Type B pancreatic cell (in vitro differentiated cells): ENCODE data around the gene NTHL1. TPM values are rescaled to one million over a fixed set of nuclear protein-coding genes. Genes with fewer than 3 reads are reported as not detected.

Experiments
- DNase-seq: peaks from one replicate; pipeline ENCODE4 v3.0.0; 2021; ENCODE audit warnings: mixed read lengths; ENCODE audit not compliant: unreplicated experiment; ENCODE audit errors: extremely low spot score
- H3K27ac Mint-ChIP-seq: 2 replicates; pipeline ENCODE4 v1.8.0; 2021; ENCODE audit warnings: mild to moderate bottlenecking, mixed read lengths
- H3K27me3 Mint-ChIP-seq: 2 replicates; pipeline ENCODE4 v1.8.0; 2021; ENCODE audit warnings: mixed read lengths
- H3K36me3 Mint-ChIP-seq: 2 replicates; pipeline ENCODE4 v1.8.0; 2021; ENCODE audit warnings: mixed read lengths
- H3K4me1 Mint-ChIP-seq: one replicate; pipeline ENCODE4 v1.8.0; 2021; ENCODE audit warnings: mixed read lengths; ENCODE audit not compliant: unreplicated experiment
- H3K4me3 Mint-ChIP-seq: 2 replicates; pipeline ENCODE4 v1.8.0; 2021; ENCODE audit warnings: mild to moderate bottlenecking, mixed read lengths
- H3K9me3 Mint-ChIP-seq: 2 replicates; pipeline ENCODE4 v1.8.0; 2021; ENCODE audit warnings: mixed read lengths
- total RNA-seq: library from RNA; stranded (reverse); gene quantifications from 2 replicates; pipeline ENCODE4 v1.2.1, GENCODE V29; 2021; ENCODE audit warnings: low replicate concordance
- TF ChIP-seq, protein P1 (sequence below): fragments of 200-600 bp; sonication (generic); conservative IDR thresholded peaks from 2 replicates; pipeline ENCODE4 v1.5.0; 2021; ENCODE audit warnings: antibody characterized with exemption, mild to moderate bottlenecking

The NTHL1 gene
- total RNA-seq, 1 donor from 2014 or later, result 37.6 TPM

DNA sequence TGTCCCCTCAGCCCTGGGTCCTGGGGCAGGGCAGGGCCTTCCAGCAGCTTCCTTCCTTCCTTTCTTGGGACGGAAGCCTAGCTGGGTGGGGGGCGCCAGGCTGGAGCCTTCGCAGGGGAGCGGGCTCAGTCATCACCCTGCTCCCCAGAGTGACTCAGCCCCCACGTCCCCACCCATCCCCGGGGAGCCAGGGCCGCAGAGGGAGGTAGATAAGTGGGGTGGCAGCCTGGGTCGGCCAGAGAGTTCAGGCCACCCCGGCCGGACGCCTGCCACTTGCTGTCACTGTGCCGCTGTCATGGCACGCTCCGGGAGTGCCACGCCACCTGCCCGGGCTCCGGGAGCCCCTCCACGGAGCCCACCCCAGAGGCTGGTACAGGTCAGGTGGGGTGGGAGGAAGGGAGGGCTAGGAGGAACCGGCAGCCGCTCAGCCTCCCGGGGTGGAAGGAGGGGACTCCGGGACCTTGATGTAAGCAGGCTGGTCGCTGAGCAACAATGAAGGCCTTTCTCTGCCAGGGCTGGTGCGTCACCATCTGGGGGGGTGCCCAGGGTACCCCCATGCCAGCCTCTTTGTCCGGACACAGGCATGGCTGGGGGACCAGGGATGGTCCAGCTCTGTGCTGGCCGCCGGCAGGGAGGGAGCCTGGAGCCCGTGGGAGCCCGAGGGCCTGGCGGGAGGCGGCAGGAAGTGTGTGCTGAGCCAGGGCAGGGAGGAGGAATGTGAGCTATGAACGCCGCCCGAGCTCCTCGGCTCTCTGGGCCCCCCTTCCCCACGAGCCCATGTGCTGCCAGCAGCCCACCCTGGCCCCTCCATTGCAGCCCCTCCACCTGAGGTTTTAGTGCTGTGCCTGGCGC, 14.4 kb downstream of the NTHL1 start:
- Mint-ChIP-seq H3K27ac (peak overlapping the region; percentile 26), H3K9me3 (no peaks in the 10 kb centered on the region), H3K4me1 (no peaks in the 10 kb centered on the region), H3K36me3 (no peaks in the 10 kb centered on the region), H3K4me3 (no peak overlapping the region), H3K27me3 (peaks cover 3% of the 10 kb centered on the region)
- TF ChIP-seq, protein P1, sequence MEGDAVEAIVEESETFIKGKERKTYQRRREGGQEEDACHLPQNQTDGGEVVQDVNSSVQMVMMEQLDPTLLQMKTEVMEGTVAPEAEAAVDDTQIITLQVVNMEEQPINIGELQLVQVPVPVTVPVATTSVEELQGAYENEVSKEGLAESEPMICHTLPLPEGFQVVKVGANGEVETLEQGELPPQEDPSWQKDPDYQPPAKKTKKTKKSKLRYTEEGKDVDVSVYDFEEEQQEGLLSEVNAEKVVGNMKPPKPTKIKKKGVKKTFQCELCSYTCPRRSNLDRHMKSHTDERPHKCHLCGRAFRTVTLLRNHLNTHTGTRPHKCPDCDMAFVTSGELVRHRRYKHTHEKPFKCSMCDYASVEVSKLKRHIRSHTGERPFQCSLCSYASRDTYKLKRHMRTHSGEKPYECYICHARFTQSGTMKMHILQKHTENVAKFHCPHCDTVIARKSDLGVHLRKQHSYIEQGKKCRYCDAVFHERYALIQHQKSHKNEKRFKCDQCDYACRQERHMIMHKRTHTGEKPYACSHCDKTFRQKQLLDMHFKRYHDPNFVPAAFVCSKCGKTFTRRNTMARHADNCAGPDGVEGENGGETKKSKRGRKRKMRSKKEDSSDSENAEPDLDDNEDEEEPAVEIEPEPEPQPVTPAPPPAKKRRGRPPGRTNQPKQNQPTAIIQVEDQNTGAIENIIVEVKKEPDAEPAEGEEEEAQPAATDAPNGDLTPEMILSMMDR, result no peak
- DNase-seq, result no peak

DNA sequence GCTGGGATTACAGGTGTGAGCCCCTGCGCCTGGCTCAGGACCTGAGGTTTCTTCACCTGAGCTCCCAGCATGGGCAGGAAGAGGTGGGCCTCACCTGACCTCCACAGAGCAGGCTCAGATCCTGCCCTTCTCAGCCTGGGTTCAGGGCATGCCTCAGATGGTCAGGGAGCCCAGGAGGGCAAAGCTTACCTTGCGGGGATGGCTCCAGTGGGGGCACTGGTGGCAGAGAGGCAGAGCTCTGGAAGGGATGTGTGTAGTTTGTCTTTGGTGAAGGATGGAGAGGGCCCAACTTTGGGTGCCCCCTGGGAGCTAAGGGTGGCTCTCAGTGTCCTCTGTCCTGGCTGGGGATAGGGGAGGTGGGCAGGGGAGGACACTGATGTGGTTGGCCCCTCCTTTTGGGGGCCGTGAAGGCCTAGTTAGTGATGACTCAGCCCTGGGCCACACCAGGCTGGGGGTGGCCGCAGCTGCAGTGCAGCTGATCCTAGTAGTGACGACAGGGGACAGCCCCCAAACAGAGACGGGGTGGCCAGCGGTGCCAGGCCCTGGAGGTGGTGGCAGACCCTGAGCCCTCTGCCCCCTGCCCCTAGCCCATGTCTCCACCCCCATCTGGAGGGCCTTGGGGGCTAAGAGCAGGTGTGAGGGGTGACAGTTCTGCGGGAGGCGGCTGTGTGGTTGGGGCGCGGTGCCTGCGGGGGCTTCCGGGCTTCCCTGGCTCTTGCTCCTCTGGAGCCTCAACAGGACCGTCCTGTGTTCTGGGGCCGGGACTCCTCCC, 15.2 kb downstream of the NTHL1 start:
- no peak overlapping the region for H3K27ac Mint-ChIP-seq
- H3K4me1 Mint-ChIP-seq, result peaks cover 3% of the 10 kb centered on the region
- H3K4me3 Mint-ChIP-seq, result no peak overlapping the region
- no peaks in the 10 kb centered on the region for H3K9me3 Mint-ChIP-seq
- TF ChIP-seq, protein P1, result no peak
- H3K36me3 Mint-ChIP-seq, result no peaks in the 10 kb centered on the region
- DNase-seq, result peak; percentile 66
- peaks cover 6% of the 10 kb centered on the region for H3K27me3 Mint-ChIP-seq

DNA sequence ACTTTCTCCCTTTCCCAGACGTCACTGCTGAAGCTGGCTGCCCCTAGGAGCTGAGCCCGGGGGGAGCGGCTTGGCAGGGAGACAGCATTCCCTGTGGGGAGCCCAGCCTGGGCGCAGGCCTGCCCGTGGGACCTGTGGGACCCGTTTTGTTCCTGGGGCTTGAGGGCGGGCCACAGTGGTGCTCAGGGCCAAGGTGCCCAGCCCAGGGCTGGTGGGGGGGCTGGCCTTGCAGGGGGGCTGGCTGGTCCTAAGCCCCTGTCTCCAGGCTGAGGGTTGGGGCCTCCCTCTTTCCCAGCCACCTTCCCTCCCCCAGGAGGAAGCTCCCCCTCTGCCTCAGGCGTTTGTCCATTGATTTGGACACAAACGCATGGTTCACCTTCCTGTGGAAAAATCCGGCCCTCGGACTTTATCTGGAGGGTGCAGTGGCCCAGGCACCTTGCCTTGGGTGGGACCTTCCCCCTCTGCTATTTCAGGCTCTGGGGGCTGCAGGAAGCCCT, 16.5 kb downstream of the NTHL1 start:
- peak; percentile 64 for DNase-seq
- Mint-ChIP-seq H3K27ac (no peak overlapping the region), H3K36me3 (no peaks in the 10 kb centered on the region), H3K27me3 (peaks cover 8% of the 10 kb centered on the region), H3K9me3 (no peaks in the 10 kb centered on the region), H3K4me3 (no peak overlapping the region), H3K4me1 (peaks cover 4% of the 10 kb centered on the region)
- TF ChIP-seq, protein P1, result no peak

DNA sequence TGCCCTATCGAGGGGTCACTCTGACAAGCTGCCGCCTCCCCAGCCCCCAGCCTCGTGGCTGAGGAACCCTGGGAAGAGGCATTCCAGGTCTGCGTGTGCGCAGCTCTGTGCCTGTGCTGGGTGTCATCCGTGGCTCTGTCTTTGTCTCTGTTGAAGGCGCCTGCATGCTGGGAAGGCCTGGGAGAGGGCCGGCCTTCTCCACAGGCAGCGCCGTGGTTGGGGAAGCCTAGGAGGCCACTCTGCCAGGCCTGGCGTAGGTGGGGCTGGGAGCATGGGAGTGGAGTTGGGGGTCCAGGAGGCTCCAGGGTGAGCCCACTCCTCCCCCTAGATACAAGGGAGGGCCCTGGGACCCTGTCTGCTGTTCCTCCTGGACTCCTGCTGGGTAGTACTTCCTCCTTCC, 17.6 kb downstream of the NTHL1 start:
- H3K36me3 Mint-ChIP-seq, result no peaks in the 10 kb centered on the region
- no peak overlapping the region for H3K27ac Mint-ChIP-seq
- peaks cover 11% of the 10 kb centered on the region for H3K27me3 Mint-ChIP-seq
- DNase-seq, result no peak
- peaks cover 4% of the 10 kb centered on the region for H3K4me1 Mint-ChIP-seq
- no peaks in the 10 kb centered on the region for H3K9me3 Mint-ChIP-seq
- TF ChIP-seq, protein P1, result no peak
- no peak overlapping the region for H3K4me3 Mint-ChIP-seq

- Mint-ChIP-seq H3K27me3 (peaks cover 11% of the 10 kb centered on the region), H3K27ac (no peak overlapping the region), H3K36me3 (no peaks in the 10 kb centered on the region), H3K9me3 (no peaks in the 10 kb centered on the region), H3K4me1 (peaks cover 5% of the 10 kb centered on the region), H3K4me3 (no peak overlapping the region)
- no peak for DNase-seq
- TF ChIP-seq, protein P1, result no peak
These were observed 18.3 kb downstream of the NTHL1 start for GRCh38 chr16:2029350-2029749.
